Ovary (tissue), 3 donors: ENCODE measurements around the gene IFT88.

Experiments
- EP300 ChIP-seq: sonication (generic); formaldehyde crosslinking; IDR thresholded peaks from one replicate; pipeline ENCODE4 v1.6.1; 2017; ENCODE audit warnings: antibody characterized with exemption
- POLR2A ChIP-seq: fragments of 450-650 bp; IDR thresholded peaks from one replicate; pipeline ENCODE4 v1.6.1; 2017; ENCODE audit warnings: antibody characterized with exemption, mild to moderate bottlenecking, moderate library complexity
- TF ChIP-seq, protein P1 (sequence below), 3 donors: fragments of 450-650 bp in 2 of 3; fragments of 200-600 bp in 1 of 3; IDR thresholded peaks; one replicate each; pipeline versions ENCODE4 v1.5.1 to v1.8.0; 2016 to 2022; ENCODE audit warnings: antibody characterized with exemption in 3 of 3, mild to moderate bottlenecking in 1 of 3
- donor health status: DM: no; HTN: no; CAD: no.

GRCh38 chr13:20580257-20580656 is 13.3 kb downstream of the IFT88 start:
- TF ChIP-seq, protein P1, sequence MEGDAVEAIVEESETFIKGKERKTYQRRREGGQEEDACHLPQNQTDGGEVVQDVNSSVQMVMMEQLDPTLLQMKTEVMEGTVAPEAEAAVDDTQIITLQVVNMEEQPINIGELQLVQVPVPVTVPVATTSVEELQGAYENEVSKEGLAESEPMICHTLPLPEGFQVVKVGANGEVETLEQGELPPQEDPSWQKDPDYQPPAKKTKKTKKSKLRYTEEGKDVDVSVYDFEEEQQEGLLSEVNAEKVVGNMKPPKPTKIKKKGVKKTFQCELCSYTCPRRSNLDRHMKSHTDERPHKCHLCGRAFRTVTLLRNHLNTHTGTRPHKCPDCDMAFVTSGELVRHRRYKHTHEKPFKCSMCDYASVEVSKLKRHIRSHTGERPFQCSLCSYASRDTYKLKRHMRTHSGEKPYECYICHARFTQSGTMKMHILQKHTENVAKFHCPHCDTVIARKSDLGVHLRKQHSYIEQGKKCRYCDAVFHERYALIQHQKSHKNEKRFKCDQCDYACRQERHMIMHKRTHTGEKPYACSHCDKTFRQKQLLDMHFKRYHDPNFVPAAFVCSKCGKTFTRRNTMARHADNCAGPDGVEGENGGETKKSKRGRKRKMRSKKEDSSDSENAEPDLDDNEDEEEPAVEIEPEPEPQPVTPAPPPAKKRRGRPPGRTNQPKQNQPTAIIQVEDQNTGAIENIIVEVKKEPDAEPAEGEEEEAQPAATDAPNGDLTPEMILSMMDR (IDR thresholded peaks at IDR 0.05): no peak
- TF ChIP-seq POLR2A: no peak
- TF ChIP-seq EP300: no peak
